Measurements from ENCODE around the gene UBE2N. TPM values are rescaled to one million over a fixed set of nuclear protein-coding genes. Genes with fewer than 3 reads are reported as not detected.
A peak's percentile ranks its signal among the peaks of the same experiment; 100 is the strongest.

The UBE2N gene
- total RNA-seq, 4 donors from 2014 or later: 2.0 to 39.0 (median 22.3) TPM

DNA sequence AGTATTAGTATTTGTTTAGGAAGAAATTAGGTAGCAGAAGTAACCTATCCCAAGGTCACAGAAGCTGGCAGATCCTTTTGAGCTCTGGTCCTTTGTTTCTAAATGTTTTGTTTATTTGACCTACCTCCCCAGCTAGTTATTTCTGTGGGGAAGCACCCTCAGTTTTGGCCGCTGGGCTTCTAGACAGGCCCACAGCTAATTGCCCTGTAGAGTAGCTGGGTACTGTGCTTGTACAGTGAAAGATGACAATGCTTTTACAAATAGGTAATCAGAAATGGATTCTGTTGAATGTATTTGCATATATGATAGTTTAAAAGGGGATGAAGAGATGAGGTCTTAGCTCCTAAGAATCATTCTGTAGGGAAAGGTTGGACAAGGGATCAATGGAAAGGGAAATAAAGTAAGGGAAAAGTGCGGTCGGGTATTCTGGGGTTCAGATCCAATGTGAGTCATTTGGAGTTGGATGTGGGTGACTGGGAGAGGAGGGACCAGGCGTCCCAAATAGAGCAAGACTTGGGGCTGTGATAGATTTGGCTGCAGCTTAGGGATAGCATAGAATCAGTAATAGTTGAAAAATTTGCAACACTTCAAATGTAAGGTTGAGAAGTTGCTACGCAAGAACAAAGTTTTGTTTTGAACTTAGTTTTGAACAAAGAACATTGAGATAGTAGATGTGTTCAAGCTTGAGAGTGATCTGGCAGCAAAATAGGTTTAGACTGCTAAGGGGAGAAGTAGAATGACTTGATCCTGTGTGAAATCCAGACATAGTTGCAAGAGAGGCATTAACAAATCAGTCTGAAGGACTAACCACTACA lies 60.4 kb downstream of the UBE2N start:
- Histone ChIP-seq H3K27me3 (no peaks in the 10 kb centered on the region), H3K27ac (peak overlapping the region; percentile 98), H3K4me1 (peaks cover 14 to 60% (median 32%) of the 10 kb centered on the region in 4 donors), H3K4me3 (peak overlapping the region; percentile 9 to 98 (median 81)), H3K36me3 (no peaks in the 10 kb centered on the region), H3K9me3 (no peaks in the 10 kb centered on the region)
- DNase-seq: no peak
- intact Hi-C loops (cut with DNase I; ENCODE audit: low total_unique reads) (no loop called here), in situ Hi-C loops (cut with MboI; ENCODE audit: low pct_ligation_motif_present in 1 of 4, low pct_unique_long_range_greater_than_20kb in 1 of 4, low sequenced_read_pairs in 3 of 4) (loop anchor here in 1 of 4 donors (10.0 kb wide), 1 partner anchor 397 kb away; no protein-coding TSS in a partner anchor)
- TF ChIP-seq, protein P1, sequence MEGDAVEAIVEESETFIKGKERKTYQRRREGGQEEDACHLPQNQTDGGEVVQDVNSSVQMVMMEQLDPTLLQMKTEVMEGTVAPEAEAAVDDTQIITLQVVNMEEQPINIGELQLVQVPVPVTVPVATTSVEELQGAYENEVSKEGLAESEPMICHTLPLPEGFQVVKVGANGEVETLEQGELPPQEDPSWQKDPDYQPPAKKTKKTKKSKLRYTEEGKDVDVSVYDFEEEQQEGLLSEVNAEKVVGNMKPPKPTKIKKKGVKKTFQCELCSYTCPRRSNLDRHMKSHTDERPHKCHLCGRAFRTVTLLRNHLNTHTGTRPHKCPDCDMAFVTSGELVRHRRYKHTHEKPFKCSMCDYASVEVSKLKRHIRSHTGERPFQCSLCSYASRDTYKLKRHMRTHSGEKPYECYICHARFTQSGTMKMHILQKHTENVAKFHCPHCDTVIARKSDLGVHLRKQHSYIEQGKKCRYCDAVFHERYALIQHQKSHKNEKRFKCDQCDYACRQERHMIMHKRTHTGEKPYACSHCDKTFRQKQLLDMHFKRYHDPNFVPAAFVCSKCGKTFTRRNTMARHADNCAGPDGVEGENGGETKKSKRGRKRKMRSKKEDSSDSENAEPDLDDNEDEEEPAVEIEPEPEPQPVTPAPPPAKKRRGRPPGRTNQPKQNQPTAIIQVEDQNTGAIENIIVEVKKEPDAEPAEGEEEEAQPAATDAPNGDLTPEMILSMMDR (IDR thresholded peaks at IDR 0.05): no peak
- TF ChIP-seq POLR2AphosphoS5 (IDR thresholded peaks at IDR 0.05): no peak
- TF ChIP-seq POLR2A (IDR thresholded peaks at IDR 0.05): no peak
- no peak for TF ChIP-seq EP300 (IDR thresholded peaks at IDR 0.05; ENCODE audit: low read depth)
- 40 to 53% methylated on average over 5 of the region's 5 CpGs for WGBS, 2 donors (ENCODE audit: low coverage in 1 of 2)

DNA sequence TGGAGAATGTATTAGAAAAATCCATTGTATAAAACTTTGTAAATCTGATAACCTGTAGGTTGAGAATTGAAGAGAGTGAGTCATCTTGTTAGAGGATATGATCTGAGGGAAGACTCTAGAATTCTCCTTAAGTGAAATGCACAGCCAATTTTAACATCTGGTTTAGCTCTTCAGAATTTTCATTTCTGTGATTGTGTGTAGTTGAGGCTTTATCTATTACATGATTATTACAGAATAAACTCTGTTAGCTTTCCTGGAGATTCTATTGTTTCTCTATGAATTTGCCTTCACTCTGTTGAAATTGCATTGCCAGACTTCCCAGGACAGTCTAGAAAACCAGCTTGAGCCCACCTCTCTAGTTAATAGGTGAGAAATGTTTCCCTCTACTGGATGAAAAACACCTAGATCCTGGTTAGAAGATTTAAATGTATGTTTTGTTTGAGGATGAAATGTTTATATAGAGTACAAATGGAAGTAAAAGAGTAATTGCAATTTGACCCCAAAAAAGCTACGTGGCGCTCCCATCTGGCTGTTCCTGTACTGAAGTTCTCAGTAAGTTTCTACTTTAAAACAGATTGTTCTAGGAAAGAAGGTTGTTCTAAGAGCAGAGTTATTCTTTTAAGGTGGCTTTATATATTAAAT lies 61.1 kb downstream of the UBE2N start:
- WGBS, 2 donors (ENCODE audit: low coverage in 1 of 2): 13 to 16% methylated on average over 2 of the region's 2 CpGs
- Histone ChIP-seq H3K27me3 (no peaks in the 10 kb centered on the region), H3K9me3 (no peaks in the 10 kb centered on the region), H3K4me3 (peak overlapping the region; percentile 9 to 98 (median 81)), H3K4me1 (peaks cover 18 to 65% (median 36%) of the 10 kb centered on the region in 4 donors), H3K36me3 (no peaks in the 10 kb centered on the region), H3K27ac (peak overlapping the region; percentile 98)
- in situ Hi-C loops (cut with MboI; ENCODE audit: low pct_ligation_motif_present in 1 of 4, low pct_unique_long_range_greater_than_20kb in 1 of 4, low sequenced_read_pairs in 3 of 4) (loop anchor here in 1 of 4 donors (10.0 kb wide), 1 partner anchor 396 kb away; no protein-coding TSS in a partner anchor), intact Hi-C loops (cut with DNase I; ENCODE audit: low total_unique reads) (no loop called here)
- TF ChIP-seq, protein P1 (IDR thresholded peaks at IDR 0.05): peak in 4 of 5 experiments; percentile 12 to 35 (median 20)
- TF ChIP-seq POLR2AphosphoS5 (IDR thresholded peaks at IDR 0.05) (no peak), POLR2A (IDR thresholded peaks at IDR 0.05) (no peak), EP300 (IDR thresholded peaks at IDR 0.05; ENCODE audit: low read depth) (no peak)
- no peak for DNase-seq

DNA sequence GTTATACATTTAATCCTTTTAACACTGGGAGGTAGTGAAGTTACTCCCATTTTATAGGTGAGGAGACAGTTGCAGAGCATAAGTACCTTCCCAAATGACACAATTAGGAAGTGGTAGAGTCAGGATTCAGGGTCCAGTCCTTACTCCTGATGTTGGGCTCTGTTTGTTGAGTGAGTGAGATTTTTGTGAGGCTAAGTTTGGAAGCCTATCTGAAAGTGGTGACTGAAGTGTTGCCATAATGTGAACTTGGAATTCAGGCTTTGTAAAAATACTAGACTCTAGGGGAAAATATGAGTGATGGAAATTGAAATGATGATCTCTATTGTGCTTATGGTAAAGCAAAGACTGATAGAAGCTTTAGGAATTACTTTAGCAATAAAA lies 61.8 kb downstream of the UBE2N start:
- DNase-seq: no peak
- TF ChIP-seq, protein P1 (IDR thresholded peaks at IDR 0.05): no peak
- TF ChIP-seq POLR2A (IDR thresholded peaks at IDR 0.05) (no peak), EP300 (IDR thresholded peaks at IDR 0.05; ENCODE audit: low read depth) (no peak), POLR2AphosphoS5 (IDR thresholded peaks at IDR 0.05) (no peak)
- no peaks in the 10 kb centered on the region for H3K27me3 ChIP-seq
- H3K36me3 ChIP-seq: no peaks in the 10 kb centered on the region
- H3K4me1 ChIP-seq: peaks cover 18 to 64% (median 37%) of the 10 kb centered on the region in 4 donors
- H3K27ac ChIP-seq: peak overlapping the region; percentile 98
- peak overlapping the region; percentile 71 to 98 (median 91) for H3K4me3 ChIP-seq
- no peaks in the 10 kb centered on the region for H3K9me3 ChIP-seq
- in situ Hi-C loops (cut with MboI; ENCODE audit: low pct_ligation_motif_present in 1 of 4, low pct_unique_long_range_greater_than_20kb in 1 of 4, low sequenced_read_pairs in 3 of 4) (loop anchor here in 1 of 4 donors (10.0 kb wide), 1 partner anchor 395 kb away; no protein-coding TSS in a partner anchor), intact Hi-C loops (cut with DNase I; ENCODE audit: low total_unique reads) (no loop called here)

DNA sequence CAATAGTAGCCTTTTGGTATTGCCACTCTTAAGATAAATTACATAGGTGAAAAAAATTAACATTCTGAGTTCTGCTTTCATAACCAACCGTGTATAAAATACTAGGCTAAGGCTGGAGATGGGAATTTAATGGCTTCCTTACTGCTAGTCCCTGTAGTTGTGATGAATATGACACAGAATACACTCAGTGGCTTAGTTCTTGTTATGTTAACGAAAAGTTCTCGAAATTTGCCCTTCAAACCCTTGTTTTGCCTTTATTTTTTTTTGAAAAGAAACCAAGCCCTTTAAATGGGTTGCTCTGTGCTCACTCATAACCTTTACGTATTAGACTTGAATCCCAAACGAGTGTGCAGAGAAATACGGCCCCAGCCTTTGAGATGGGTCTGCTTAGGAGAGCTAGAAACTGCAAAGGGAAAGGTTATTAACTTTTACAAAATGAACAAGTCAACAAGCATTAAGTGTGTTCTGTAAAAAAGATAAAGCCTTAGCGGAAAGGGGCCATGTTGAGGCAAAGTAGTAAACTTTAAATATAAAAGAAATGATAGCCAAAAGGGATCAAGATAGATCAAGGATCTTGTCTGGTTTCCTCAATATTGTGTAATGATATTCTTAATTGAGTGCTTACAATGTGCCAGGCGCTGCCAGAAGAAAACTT lies 62.3 kb downstream of the UBE2N start:
- H3K27ac ChIP-seq: peak overlapping the region; percentile 98
- in situ Hi-C loops (cut with MboI; ENCODE audit: low pct_ligation_motif_present in 1 of 4, low pct_unique_long_range_greater_than_20kb in 1 of 4, low sequenced_read_pairs in 3 of 4) (no loop called here), intact Hi-C loops (cut with DNase I; ENCODE audit: low total_unique reads) (no loop called here)
- no peak for TF ChIP-seq POLR2A (IDR thresholded peaks at IDR 0.05)
- TF ChIP-seq POLR2AphosphoS5 (IDR thresholded peaks at IDR 0.05): no peak
- TF ChIP-seq, protein P1 (IDR thresholded peaks at IDR 0.05): no peak
- no peak for TF ChIP-seq EP300 (IDR thresholded peaks at IDR 0.05; ENCODE audit: low read depth)
- peak overlapping the region; percentile 71 to 98 (median 91) for H3K4me3 ChIP-seq
- 2 to 3% methylated on average over 8 of the region's 8 CpGs for WGBS, 2 donors (ENCODE audit: low coverage in 1 of 2)
- H3K4me1 ChIP-seq: peaks cover 18 to 64% (median 41%) of the 10 kb centered on the region in 4 donors
- H3K9me3 ChIP-seq: no peaks in the 10 kb centered on the region
- H3K27me3 ChIP-seq: no peaks in the 10 kb centered on the region
- no peaks in the 10 kb centered on the region for H3K36me3 ChIP-seq
- no peak for DNase-seq

Measured in transverse colon (tissue), 4 donors.